NCI-H1930 (cell line): ENCODE results near the gene TRPV2.

Experiments
- DNase-seq, 2 experiments: peaks; one replicate each; lab custom pipeline; 2025; lab: John Stamatoyannopoulos, UW

Gene TRPV2

GRCh38 chr17:16474012-16474725 lies 58.8 kb downstream of the TRPV2 start:
- no peak for DNase-seq

DNA sequence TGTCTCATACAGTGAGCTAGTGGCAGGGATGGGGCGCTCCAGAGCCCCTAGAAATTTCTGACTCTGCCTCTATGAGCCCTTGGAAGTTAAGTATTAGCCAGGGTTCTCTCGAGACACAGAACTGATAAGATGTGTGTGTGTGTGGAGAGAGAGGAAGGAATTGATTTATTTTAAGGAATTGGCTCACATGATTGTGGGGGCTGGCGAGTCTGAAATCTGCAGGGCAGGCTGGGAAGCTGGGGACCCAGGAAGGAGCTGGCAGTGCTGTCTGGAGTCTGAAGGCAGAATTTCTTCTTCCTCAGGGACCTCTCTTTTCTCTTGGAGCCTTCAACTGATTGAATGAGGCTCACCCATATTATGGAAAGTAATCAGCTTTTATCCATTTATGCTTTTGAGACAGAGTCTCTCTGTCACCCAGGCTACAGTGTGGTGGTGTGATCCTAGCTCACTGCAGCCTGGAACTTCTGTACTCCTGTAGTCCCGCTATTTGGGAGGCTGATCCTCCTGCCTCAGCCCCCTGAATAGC lies 59.9 kb downstream of the TRPV2 start:
- DNase-seq: no peak

DNA sequence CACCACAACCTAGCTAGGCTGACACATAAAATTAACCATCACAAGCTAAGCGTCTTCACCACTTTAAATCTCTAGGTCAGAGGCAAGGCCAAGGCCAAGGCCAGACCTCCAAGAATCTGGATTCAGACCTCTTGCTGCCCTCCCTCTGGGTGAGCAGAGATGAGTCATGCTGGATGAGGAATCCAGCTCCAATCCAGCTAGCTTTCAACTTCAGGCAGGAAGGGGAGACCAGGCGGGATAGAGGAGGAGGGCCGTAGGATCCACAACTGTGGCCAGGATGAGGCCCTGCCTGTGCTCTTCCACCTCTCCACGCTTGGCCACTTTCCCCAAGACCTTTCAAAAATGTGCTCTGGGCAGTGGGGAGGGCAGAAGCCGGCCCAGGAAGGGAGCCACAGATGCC lies 61.9 kb downstream of the TRPV2 start:
- DNase-seq: no peak

GRCh38 chr17:16477666-16478065 lies 62.3 kb downstream of the TRPV2 start:
- DNase-seq: no peak

- no peak for DNase-seq
Measured at GRCh38 chr17:16478649-16479048, 63.3 kb downstream of the TRPV2 start.

GRCh38 chr17:16479264-16479663 lies 63.9 kb downstream of the TRPV2 start:
- DNase-seq: no peak

- DNase-seq: no peak
Measured at GRCh38 chr17:16480995-16481394, 65.6 kb downstream of the TRPV2 start.

DNA sequence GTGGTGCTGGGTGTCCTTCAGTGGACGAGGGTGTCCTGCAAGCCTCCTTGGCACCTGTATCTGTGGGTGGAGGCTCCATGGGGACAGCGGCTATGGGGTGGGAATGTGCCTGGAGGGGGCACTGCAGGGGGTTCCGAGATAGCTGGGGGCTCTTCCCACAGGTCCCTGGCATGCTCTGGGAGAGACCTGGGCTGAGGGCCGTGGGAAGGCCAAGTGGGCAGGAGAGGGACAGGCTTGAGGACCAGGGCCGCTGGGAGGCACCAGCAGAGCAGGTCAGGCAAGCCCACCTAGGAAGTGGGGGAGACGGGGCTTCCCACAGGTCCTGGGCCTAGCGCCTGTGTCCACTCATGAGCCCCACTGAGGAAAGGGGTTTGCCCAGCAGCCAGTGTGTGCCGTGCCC lies 66.9 kb downstream of the TRPV2 start:
- no peak for DNase-seq

- no peak for DNase-seq
Measured at GRCh38 chr17:16483021-16483645, 67.8 kb downstream of the TRPV2 start.

DNA sequence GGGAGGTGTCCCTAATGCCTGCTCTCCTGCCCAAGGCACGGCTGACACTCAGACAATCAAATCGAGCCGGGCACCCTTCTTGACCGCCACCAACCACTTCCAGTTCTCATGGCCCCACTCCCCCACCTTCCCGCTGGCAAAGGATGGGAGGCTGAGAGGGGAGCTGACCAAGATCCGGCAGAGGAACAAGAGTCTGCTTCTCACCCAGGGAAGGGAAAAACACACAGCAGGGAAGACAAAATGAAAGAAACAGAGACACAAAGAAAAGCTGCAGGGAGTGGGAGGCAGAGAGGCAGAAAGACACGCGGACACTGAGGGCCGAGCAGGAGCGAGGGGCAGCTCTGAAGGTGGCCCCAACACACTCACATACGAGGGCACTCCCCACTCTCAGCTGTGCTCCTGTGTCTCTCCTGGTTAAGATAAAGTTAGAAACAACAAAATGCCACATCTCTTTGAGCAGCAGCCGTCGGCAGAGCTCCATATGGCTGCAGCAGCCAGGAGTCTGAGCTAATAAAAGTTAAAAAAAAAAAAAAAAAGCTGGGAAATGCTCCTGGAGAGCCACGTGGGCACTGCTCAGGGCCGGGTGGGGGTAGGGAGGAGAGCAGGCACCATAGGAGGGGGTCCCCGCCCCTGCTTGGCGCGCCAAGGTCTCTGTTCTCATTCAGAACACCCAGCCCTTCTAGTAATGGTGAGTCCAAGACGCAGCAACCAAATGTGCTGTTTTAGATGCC lies 69.2 kb downstream of the TRPV2 start:
- no peak for DNase-seq
